GM18909 (cell line): Measurements from ENCODE around the gene DDX53.

Experiments
- ATAC-seq: cut with Tn5 transposase; IDR thresholded peaks from one replicate; pipeline ENCODE4 v1.9.1; 2021; ENCODE audit warnings: mild to moderate bottlenecking; ENCODE audit not compliant: unreplicated experiment, poor library complexity

DDX53 gene

DNA sequence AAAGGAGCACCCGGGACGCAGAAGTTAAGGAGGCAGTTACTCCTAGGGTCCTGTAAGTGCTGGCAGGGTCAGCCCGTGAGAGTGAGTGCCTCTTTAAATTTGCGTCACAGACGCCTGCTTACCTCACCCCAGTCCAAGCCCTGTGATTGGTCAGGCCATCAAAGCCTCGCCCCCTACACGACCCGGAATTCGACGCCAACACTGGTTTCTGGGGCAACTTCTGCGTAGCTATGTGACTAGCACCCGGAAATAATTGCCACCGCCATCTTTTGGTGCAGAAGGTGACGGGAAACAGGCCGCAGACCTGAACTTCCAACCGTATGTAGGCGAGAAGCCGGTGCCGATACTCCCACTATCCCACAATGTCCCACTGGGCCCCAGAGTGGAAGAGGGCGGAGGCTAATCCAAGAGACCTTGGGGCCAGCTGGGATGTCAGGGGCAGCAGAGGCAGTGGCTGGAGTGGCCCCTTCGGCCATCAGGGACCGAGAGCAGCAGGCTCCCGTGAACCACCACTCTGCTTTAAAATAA is at the start of gene DDX53:
TSS of gene DDX53 (plus strand) at position 265 of the 528 bp plus-strand sequence. CDS start at position 363, 98 bp downstream.
- no peak for ATAC-seq

DNA sequence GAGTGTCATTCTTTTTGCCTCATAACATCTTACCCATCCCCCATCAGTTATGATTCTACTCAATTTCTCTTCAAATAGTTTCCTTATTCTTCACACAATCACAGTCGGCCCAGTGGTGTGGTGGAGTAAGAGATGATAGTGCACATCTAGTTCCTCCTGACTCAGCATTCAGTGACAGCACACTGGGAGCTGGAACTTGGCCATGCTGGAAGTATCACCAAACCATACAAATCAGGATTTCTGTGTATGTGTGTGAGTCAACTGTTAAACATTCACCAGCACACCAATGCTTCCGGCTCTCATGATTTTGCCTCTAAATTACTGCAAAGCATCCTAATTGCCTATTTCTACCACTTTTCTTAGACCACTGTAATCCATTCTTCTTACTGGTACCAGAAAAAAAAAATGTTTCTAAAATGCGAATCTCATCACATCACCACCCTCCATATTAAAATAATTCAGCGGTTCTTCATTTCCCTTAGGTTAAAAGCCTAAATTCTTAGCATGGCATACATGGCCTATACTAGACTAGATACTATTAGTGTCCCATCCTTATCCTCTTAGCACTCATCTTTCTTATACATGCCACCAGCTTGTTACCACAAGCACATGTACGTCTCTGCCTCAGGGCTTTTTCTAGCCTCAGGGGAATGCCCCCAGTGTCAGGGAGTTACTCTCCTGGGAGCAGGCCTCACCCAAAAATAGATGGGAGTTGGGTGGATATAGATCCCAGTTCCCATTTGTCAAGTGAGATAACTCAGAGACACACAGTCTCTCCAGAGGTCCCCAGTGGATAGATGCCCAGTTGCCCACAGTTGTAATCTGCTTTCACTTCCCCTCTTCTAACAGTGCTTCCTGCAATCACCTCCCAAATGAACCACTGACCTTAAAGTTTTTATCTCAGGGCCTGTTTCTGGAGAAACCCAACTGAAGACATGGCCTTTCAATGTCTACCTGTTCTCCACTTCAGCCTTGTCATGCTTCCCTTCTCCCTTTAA is 49.2 kb upstream of the DDX53 start:
- ATAC-seq, result no peak

DNA sequence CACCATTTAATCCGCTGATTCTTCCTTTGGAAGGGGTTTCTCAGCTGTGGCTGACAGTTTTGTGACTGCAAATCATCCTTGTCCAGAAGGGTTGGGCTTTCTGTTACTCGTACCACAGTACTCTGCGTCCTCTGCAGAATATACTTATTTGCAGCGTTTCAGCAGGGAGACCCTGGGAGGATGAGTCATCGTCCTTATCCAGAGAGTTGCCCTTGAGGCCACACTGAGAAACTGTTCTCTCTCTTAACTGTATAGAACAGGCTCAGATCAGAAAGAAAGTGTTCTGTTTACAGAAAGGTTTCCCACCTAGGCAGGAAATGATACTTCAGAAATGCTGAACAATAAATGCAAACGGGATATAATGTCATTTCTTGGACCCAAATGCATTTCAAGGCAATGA is 47.8 kb upstream of the DDX53 start:
- ATAC-seq, result no peak

DNA sequence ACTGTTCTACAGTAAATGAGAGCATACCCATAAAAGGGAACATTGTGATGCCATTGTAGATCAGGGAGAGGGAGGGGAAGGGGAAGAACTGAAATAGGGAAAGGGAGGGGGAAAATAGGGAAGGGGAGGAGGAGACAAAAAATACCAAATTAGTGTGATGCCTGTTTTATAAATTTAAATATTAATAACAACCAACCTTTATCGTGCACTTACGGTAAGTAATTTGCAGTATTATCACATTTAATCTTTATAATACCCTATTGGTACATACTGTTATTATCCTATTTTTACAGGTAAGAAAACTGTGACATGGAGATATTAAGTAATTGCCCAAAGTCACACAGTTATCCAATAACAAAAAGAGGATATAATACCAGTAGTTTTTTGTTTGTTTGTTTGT is 41.5 kb upstream of the DDX53 start:
- no peak for ATAC-seq

DNA sequence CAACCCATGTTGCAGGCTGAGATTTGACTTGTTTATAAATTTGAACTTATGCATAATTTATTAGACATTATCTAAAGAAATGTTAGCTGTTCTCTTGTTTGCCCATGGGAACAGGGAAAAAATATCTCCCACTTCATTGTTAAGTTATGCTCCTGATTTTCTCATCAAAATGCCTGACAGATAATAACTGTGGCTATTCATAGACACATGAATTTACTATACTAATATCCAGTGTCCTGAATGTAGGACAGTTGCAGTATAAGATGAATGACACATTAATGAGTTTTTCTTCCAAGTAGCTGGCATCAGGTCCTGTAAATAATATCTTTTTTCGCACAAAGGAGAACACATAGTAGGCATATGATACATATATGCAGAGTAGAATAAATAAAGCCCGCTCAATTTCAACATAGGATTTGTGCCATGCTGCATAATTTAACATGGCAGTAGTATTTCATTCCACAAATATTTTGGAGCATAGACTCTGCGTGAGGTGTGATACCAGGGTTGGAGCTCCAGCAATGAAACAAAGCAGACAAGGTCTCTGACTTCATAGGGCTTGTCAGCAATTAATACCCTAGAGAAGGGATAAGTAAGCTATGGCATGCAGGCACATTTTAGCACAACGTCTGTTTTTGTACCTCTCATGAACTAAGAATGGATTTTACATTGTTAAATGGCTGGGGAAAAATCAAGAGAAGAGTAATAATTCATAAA is 40.4 kb upstream of the DDX53 start:
- ATAC-seq, result no peak

DNA sequence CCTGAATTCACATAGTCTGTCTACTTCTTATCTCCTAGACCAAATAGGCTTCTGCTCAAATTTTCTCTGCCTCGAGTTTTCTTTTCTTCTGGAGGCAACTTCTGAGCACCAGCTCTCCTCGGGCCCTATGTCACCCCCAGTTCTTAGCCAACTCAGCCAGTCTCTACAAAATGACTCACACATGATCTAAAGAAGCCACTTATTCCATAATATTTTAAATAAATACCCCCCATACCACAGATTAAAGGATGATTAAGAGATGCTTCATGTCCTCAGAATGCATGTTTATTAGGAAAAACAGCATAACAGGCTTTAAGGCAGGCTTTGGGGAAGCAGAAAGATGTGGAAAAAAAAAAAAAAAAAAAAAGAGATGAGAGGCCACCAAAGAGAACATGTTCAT is 36.6 kb upstream of the DDX53 start:
- no peak for ATAC-seq

DNA sequence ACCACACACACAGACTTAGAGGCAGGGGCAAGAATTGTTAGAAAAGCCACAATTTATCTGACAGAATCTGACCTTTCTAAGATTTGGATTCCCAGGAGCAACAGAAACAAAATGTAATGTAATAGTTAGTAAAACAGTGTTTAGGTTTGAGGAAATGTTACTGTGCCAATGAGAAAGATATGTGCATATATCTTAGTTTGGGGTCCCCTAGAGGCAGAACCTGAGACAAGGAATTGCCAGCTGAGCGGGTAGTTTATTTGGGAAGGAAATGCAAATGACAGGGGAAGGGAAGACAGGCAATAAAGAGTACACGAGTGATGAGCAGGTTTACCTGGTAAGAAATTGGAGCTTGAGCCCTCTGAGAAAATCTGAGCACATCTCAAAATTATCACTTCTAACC is 31.3 kb upstream of the DDX53 start:
- ATAC-seq, result no peak

DNA sequence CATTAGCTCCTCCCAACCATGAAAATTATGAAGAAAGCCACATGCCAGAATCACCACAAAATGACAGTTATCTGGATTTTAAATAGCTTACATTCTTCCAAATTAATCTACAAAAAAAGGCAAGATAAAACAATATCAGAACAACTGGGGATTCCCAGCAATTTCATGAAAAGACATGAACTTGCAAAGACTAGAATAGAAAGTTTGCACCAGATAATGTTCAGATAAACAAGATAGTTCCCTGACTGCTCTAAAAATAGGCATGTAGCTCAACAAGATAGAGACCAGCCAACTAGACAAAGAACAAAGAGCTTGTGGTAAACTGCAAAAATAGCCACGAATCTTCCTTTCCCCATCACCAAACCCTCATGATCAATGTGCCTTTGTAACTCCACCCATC is 30.3 kb upstream of the DDX53 start:
- ATAC-seq, result no peak

DNA sequence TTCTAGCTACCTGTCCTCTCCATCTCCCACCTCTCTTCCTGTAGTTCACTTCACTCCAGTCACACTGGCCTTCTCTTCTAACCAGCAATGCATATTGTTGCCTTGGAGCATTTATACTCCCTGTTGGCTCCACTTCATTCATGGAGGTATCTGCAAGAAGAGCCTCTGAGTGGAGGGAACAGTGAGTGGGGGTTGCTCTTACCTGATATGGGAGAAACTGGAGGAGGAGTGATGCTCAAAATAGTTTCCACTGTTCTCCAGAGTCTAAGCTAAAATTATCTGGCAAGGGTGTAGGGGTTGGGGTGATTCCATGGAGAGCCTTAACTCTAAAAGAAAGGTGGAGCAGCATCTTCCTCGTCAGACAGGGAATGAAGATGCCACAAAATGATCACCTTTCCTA is 28.9 kb upstream of the DDX53 start:
- no peak for ATAC-seq

DNA sequence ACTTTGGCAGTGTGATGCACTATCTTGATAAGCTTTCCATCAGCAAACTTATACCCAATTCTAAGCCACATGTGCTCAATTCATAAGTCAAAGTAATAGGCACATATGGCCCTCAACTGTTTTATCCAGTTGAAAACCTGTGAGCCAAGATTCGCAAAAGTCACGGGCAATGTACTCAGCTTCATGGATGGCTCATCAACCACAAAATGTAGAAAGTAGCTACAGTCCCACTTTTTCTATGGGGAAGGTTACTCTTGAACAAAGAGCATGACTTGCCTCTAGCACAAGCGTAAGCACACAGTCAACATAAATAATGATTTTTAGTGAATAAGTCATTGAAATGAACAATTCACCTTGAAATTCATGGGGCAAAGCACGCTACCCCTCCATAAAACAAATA is 25.1 kb upstream of the DDX53 start:
- no peak for ATAC-seq

DNA sequence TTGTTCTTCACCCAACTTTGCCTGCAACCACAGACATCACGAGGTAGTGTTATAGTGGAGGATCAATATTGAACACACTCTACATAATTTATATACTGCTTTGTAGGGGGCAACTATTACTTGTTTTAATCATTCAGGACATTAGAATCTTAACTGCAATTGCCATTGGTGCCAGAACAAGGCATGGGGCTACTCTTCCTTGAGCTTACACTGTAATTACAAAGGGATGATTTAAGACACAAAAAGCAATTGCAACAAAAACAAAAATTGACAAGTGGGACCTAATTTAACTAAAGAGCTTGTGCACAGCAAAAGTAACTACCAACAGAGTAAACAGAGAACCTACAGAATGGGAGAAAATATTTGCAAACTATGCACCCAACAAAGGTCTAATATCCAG is 24.0 kb upstream of the DDX53 start:
- ATAC-seq, result no peak

DNA sequence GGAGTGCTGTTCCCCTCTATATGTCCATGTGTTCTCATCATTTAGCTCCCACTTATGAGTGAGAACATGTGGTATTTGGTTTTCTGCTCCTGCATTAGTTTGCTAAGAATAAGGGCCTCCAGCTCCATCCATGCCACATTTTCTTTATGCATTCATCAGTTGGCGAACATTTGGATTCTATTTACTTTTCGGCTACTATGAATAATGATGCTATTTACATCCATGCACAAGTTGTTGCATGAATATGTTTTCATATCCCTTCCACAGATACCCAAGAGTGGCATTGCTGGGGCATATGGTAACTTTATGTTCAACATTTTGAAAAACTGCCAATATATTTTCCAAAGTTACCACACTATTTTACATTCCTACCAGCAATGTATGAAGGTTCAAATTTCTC is 13.8 kb upstream of the DDX53 start:
- ATAC-seq, result no peak

DNA sequence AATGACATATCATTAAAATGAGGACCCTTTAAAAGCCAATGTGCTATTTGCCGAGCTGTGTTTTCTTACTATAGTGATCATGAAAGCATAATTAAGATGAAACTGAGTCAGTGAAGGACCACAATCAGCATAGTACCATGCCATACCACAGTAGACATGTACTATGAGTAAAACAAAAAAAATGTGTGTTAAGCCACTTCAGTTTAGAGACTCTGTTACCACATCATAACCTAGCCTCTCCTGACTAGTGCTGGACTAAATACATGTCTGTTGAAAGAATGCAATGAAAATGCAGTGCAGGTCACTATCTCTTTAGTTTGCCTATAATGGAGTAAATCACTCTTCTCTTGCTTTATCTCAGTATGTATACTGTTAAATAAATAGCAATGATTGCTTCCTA is 12.3 kb upstream of the DDX53 start:
- ATAC-seq, result no peak

DNA sequence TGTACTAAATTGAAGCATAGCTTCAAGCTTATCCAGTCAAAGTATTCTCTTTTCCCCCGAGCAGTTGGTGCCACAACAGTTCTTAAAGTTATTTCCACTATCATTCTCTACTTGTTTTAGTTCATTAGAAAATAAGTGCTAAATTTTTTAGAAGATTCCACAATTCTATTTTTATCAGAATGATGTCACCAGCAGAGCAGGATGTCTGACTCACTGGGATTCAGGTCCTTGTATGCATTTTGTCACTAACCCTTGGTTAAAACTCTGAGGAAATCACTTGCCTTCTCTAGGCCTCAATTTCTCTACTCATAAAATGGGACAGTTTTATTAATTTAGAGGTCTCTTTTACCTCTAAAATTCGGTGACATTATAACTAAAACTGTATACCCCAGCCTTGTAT is 3.4 kb downstream of the DDX53 start:
- no peak for ATAC-seq

DNA sequence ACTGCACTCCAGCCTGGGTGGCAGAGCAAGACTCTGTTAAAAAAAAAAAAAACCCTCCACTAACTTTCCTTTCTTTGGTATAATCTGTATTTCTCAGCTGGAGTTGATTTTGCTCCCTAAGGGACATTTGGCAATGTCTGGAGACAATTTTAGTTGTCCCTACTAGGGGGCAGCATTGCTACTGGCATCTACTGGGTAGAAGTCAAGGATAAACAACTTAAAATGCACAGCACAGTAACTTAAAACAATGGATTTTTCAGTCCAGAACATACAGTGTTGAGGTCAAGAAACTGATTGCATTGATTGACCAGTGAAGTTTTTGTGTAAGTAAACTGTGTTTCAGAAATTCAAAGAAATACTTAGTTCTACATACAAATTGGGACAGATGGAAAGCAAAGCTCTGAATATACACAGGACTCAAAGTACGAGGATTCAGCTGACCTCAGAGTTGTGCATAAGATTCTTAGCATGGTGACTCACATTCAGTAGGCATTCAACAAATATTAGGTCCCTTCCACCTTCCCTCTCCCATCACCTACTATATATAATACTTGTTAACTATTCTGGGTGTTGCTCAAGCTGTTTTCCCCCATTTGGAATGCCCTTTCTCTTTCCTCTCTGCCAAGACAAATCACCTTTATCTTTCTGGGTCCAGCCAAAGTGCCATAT is 8.8 kb downstream of the DDX53 start:
- no peak for ATAC-seq

DNA sequence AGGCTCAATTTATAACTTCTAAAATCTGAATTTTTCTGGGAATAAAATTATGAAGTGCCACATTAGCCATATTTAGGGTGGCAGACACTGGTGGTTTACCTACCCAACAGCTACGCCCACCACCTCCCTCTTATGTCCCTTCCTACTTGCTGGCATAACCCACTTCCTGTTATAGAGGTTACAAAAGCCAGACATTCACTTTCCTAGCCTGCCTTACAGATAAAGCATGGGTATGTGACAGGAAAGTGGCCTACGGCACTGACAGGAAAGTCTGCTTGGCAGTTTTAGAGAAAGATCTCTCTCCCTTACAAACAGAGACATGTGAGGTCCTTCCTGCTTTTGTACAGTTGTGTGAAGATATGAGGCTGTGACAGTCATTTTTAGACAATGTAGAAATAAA is 12.4 kb downstream of the DDX53 start:
- no peak for ATAC-seq

DNA sequence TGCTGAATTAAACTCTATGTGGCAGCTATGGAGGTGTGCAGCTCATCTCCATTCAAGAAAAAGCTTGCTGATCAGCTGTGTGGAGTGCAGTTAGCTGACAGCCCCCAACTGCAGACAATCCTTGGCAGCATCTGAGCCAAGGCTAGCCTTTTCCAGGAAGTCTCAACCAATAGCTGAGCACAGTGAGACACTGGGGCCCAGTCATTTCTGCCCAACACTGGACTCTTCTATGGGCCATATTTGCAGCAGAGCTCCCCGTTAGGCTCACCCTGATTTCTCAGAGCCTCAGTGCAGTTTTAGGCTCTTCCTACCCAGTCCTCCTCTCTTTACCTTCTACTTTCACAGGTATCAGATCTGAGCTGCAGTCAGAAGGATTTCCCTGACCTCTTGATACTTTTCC is 12.9 kb downstream of the DDX53 start:
- ATAC-seq, result no peak

DNA sequence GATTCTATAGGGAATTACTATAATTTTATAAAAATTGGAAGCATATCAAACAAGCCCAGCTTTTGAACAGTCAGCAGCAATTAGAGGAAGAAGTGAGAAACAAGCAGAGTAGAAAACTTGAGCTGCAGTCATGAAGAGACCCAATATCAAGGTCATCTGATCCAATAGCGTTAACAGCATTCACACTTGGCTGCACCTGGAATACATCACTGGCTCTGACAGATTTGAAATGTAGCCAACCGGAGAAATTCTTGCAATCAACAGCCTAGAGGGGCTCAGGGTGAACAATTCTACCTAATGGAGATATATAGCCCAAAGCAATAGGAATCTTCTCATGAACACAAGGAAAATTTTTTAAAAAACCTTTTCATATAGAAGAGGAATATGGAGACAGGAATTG is 13.6 kb downstream of the DDX53 start:
- no peak for ATAC-seq

DNA sequence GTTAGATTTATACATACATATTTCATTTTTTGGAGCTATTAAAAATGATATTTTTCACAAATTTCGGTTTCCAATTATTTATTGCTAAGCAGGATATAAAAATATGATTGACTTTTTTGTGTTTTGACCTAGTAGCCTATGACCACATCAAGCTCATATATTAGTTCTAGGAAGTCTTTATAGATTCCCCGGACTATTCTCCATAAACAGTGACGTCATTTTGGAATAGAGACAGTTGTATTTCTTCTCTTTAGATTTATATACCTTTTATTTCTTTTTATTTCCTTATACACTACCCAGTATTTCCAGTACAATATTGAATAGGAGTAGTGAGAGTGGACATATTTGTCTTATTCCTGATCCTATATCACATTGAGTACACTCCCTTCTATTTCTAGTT is 31.8 kb downstream of the DDX53 start:
- ATAC-seq, result no peak

DNA sequence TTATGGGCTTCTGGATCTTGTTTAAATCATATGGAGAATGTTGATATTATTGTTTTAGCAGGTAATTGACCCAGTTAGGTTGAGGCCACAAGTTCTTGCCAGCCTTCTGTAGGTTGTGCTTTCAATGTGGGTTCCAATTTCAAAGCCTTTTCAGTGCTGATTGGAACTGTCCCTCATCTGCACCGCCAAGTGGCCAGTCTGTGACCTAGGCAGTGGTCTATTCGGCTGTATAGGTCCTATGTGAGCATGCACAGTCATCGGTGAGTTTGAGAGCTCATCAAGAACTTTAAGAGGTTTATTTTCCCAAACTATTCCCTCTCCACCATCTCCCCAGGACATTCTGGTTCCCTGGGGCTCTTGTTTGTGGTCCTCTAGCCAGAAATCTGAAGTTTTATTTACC is 35.7 kb downstream of the DDX53 start:
- ATAC-seq, result no peak

DNA sequence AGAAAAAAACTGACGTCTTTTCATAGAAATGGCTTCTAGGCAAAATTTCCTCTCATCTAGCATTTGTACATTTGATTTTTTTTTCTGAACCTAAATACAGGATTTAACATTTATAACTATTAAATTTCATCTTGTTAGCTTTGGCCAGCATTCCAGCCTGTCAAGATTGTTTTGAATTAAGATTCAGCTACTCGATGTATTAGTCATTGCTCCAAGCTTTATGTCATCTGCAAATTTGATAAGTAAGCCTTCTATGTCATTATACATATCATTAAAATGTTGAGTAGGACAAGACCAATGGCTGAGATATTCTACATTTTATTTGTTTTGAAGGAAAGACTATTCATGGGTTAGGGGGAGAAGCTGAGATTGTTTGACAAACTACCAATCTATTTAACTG is 46.7 kb downstream of the DDX53 start:
- no peak for ATAC-seq
